NCI-H2196 treated with DMSO at 0.1 percent for 48 hours (cell line): ENCODE results near the gene APIP.
A peak's percentile ranks its signal among the peaks of the same experiment; 100 is the strongest.
"Not testable (repeated sequence)": the region's sequence is repeated elsewhere in the genome, so short reads cannot be mapped to it uniquely, and the experiment has no call there.

Experiments used
- DNase-seq: peaks from one replicate; lab custom pipeline; 2025; ENCODE audit not compliant: unreplicated experiment; lab: John Stamatoyannopoulos, UW

The APIP gene

GRCh38 chr11:34926101-34926830 is 10.1 kb upstream of the APIP start:
- peak; percentile 40 for DNase-seq

- DNase-seq = no peak
Observed at GRCh38 chr11:34924714-34925113, 8.5 kb upstream of the APIP start.

DNA sequence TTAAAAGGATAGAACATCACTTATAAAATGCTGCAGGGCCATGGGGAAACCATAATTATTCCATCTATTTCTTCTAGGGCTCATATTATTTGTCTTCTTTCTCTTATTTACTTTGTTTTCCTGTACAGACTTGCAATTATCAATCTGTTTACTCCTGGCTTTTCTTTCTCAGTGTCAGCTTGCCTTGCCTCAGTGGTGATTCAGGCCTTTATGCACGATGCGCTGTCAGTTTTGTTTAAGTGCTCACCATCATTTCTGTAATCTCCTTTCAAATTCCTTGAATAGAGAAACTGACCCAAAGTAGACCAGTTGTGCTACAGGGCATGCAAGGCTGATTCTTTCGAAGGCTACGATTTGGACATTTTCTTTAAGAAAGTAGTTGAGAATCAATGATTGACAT is 5.0 kb upstream of the APIP start:
- DNase-seq = no peak

GRCh38 chr11:34916843-34917770 is 928 bp upstream of the APIP start:
- no peak for DNase-seq

GRCh38 chr11:34915136-34916014 is 804 bp downstream of the APIP start:
- no peak for DNase-seq

- DNase-seq = not testable (repeated sequence)
Observed at GRCh38 chr11:34913556-34913955, 2.6 kb downstream of the APIP start.

DNA sequence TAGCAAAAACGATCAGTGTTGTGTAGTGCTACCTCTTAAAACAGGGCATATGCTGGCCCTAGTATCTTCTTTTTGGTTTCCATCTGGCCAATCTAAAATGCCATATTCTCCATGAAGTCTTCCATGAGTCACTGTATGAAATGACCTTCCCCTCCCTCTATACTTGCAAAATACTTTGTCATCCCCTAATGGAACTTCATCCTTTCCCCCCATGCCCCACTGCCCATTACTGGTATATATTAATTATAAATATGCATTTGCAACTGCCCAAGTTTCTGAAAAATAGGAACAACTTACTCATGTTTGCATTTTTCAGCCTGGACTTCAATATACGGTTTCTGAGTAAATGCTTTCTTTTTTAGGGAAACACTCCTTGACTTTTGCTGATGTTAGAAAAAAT is 4.5 kb downstream of the APIP start:
- no peak for DNase-seq

- no peak for DNase-seq
Observed at GRCh38 chr11:34910817-34911216, 5.4 kb downstream of the APIP start.

DNA sequence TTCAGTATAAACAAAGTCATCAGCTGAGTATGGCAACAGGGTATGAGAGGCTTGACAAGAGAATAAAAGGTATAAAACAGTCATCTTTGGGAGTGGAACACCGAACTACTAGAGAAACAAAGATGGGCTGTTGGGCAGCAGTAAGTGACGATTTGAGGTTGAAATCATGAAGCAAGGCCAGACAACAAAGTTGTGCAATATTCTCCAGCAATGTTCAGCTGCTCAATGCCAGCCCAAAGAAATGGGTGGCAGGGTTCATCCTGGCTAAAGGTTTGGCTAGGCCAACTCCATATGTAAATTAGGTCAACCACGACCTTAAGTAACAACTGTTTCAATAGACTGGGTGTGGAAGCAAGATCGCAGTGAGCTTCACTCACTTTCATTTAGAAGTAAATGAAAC is 6.2 kb downstream of the APIP start:
- DNase-seq = no peak

DNA sequence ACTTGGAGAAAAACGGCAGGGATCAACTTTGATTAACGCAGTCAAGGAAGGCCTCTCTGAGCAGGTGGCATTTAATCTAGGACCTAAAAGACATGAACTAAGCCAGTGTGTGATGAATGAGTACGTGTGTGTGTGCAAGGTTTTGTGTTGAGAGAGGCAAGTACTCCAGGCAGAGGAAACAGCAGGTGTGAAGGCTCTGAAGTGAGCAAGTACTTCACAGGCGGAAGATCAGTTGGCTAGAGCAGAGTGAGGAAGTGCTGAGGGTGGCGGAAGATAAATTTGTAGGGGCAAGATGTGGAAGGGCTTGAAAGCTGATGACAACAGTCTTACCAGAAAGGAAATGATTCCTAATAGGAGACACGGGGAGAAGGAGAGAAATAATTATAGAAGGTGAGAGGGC is 6.8 kb downstream of the APIP start:
- DNase-seq = no peak

- DNase-seq = no peak
Observed at GRCh38 chr11:34907934-34908593, 8.1 kb downstream of the APIP start.

DNA sequence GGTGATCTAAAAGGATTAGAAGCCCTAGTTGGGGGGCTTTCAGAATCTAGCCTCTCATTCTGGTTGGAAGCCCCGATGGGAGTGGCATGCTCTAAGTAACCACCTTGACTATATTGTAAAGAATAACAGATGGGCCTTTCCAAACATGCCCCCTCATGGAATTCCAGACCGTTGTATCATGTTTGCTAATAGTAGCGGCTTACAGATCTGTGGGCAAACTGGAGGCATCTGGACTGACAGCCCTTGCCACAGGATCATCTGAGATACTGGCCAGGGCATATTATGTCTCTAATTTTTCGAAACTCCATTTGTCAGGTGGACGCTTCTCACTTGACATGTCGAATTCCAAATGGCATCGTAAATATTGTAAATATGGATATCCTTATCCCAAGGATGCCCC is 10.5 kb downstream of the APIP start:
- DNase-seq = no peak

DNA sequence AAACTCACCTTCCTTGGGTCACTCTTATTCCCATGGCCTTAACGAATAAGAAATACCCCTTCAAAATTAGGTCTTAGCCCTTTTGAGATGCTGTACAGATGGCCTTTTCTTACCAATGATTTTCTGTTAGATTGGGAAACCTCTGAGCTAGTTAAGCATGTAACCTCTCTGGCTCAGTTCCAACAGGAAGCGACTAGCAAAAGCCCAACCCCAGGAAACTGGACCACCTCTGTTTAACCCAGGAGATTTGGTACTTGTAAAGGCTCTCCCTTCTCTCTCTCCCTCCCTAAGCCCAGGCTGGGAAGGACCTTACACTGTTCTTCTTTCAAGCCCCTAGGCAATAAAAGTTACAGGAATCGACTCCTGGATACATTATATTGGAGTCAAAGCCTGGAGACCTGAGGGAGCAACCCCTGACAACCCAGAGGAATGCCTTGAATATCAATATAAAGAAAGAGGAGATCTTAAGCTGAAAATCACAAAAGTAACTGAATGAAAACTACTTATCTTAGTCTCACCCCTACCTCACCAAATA is 11.7 kb downstream of the APIP start:
- DNase-seq = no peak

DNA sequence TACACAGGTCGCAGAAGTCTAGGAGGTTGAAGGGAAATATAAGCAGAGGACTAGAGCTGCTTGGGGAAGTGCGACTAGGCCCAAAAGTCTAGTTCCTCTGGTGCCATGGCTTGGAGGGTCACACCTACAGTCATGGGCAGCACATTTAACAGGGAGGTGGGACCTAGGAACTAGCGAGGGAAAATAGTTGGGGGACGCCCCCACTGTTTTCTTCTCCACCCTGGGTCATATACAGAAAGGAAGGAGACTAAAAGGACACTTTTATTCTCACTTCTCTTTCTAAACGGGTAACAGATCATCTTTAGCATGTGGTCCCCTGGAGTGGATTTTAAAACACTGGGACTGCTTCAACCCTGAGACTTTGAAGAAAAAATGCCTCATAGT is 16.6 kb downstream of the APIP start:
- no peak for DNase-seq

GRCh38 chr11:34898474-34898873 is 17.7 kb downstream of the APIP start:
- no peak for DNase-seq

- DNase-seq = no peak
Observed at GRCh38 chr11:34897171-34897870, 18.9 kb downstream of the APIP start.

- DNase-seq = not testable (repeated sequence)
Observed at GRCh38 chr11:34896191-34896590, 20.0 kb downstream of the APIP start.

DNA sequence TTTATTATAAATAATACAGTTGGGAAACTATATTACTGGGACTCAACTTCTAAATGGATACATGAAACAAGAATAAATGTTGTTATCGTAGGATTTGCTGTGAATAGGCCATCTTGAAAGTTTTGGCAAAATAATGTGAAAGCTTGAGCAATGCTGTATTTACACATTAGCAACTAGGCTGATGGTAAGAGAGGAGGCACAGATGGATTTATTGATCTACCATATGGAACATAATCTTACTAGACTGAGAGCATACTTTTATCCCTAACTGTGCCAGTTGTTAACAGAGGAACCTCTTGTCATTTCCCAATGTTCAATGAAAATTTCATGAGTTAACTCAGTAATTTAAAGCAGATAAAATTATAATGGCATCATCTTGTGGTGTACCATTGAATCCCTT is 22.8 kb downstream of the APIP start:
- no peak for DNase-seq

GRCh38 chr11:34891611-34892010 is 24.6 kb downstream of the APIP start:
- DNase-seq = no peak

DNA sequence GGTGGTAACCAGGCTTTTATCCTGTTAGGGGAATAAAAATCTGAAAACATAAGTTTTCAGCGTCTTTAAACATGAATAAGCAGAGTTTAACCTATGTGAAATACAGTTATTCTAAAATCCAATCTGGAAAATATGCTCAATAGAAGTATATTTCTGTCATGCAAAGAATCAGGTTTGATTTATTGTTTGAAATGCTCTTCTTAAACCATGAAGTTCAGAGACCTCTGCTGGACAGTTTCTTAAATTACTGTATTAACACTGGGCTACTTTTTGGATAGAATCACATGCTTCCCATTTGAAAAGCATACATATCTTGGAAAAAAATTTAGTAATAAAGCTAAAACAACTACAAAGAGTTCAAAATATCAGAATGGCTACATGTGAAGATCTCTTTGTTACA is 25.4 kb downstream of the APIP start:
- peak; percentile 17 for DNase-seq
